ENCODE measurements around the gene CTNNA1. TPM values are rescaled to one million over a fixed set of nuclear protein-coding genes. Genes with fewer than 3 reads are reported as not detected.

The CTNNA1 gene
- total and polyA plus RNA-seq, 2 donors (not counting 3 experiments of a cell fraction or from before 2014, with no cell fraction given): 156 to 394 TPM

DNA sequence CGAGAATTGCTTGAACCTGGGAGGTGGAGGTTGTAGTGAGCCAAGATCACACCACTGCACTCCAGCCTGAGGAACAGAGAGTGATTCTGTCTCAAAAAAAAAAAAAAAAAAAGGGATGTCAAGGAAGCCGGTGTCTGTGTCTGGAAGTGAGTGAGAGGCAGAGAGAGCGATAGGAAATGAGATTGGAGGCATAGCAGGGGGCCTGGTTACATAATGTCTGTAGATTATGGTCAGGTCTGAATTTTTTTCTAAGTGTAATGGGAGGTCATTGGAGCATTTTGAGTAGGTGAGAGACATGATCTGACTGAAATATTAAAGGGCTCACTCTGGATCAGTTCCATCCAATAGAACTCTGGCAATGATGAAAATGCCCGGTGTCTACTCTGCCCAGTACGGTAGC is 40.4 kb upstream of the CTNNA1 start:
- FAIRE-seq: no peak
- TF ChIP-seq GATA2 (IDR thresholded peaks at IDR 0.05; ENCODE audit: insufficient read depth, insufficient read length, low read depth, low read length) (no peak), EZH2 (IDR thresholded peaks at IDR 0.05; ENCODE audit: borderline replicate concordance, low read depth, low read length, severe bottlenecking) (no peak), POLR2AphosphoS5 (IDR thresholded peaks at IDR 0.05; ENCODE audit: insufficient read depth, low read depth, low read length) (no peak), JUN (IDR thresholded peaks at IDR 0.05; ENCODE audit: borderline replicate concordance, insufficient read depth, insufficient read length, low read depth) (no peak), POLR2A (IDR thresholded peaks at IDR 0.05; ENCODE audit: low read depth, low read length) (no peak)
- TF ChIP-seq, protein P1, sequence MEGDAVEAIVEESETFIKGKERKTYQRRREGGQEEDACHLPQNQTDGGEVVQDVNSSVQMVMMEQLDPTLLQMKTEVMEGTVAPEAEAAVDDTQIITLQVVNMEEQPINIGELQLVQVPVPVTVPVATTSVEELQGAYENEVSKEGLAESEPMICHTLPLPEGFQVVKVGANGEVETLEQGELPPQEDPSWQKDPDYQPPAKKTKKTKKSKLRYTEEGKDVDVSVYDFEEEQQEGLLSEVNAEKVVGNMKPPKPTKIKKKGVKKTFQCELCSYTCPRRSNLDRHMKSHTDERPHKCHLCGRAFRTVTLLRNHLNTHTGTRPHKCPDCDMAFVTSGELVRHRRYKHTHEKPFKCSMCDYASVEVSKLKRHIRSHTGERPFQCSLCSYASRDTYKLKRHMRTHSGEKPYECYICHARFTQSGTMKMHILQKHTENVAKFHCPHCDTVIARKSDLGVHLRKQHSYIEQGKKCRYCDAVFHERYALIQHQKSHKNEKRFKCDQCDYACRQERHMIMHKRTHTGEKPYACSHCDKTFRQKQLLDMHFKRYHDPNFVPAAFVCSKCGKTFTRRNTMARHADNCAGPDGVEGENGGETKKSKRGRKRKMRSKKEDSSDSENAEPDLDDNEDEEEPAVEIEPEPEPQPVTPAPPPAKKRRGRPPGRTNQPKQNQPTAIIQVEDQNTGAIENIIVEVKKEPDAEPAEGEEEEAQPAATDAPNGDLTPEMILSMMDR (IDR thresholded peaks at IDR 0.05; ENCODE audit: extremely low read depth in 1 of 2, insufficient read depth in 1 of 2, low read depth in 1 of 2, low read length in 2 of 2): no peak
- Histone ChIP-seq H3K9me1 (replicated peaks; ENCODE audit: control insufficient read depth, extremely low read depth, insufficient read depth, low read length) (no peaks in the 10 kb centered on the region), H4K20me1 (replicated peaks; ENCODE audit: control insufficient read depth, extremely low read depth, insufficient read depth, low read length) (no peaks in the 10 kb centered on the region), H3K79me2 (ENCODE audit: control insufficient read depth, insufficient read depth, low read length) (no peaks in the 10 kb centered on the region), H3K9ac (replicated peaks; ENCODE audit: extremely low read depth, insufficient read depth, low read length) (no peak overlapping the region), H3K36me3 (ENCODE audit: control insufficient read depth in 2 of 2, extremely low read depth in 1 of 2, insufficient read depth in 2 of 2, low read length in 2 of 2) (no peaks in the 10 kb centered on the region), H3K4me3 (replicated peaks in 1 of 3; ENCODE audit: insufficient read depth in 1 of 3, low read depth in 1 of 3, low read length in 3 of 3) (no peak overlapping the region), H2AFZ (ENCODE audit: low read depth, low read length) (no peak overlapping the region), H3K4me2 (ENCODE audit: insufficient read depth, low read length) (no peak overlapping the region), H3K9me3 (replicated peaks; ENCODE audit: control insufficient read depth, insufficient read depth, low read length) (no peaks in the 10 kb centered on the region), H3K27me3 (ENCODE audit: control insufficient read depth in 2 of 2, insufficient read depth in 2 of 2, low read length in 2 of 2) (no peaks in the 10 kb centered on the region), H3K4me1 (ENCODE audit: control insufficient read depth, extremely low read depth, insufficient read depth, low read length) (no peaks in the 10 kb centered on the region), H3K27ac (ENCODE audit: insufficient read depth, low read depth, low read length) (no peak overlapping the region)
- CTCF ChIA-PET: interaction anchor here (0.7 to 1.3 kb wide), 2 partner anchors 13 to 21 kb away, joined by 3 to 4 read pairs; no protein-coding TSS in a partner anchor
- POLR2A ChIA-PET: no interaction called here
- dilution Hi-C loops (cut with MboI; ENCODE audit: extremely low pct_ligation_motif_present, low sequenced_read_pairs): no loop called here
- BruUV-seq (replicated peaks): no TSS peak
- intact Hi-C loops (cut with micrococcal nuclease): no loop called here
- no peak for DNase-seq (ENCODE audit: low read depth, low spot score)

DNA sequence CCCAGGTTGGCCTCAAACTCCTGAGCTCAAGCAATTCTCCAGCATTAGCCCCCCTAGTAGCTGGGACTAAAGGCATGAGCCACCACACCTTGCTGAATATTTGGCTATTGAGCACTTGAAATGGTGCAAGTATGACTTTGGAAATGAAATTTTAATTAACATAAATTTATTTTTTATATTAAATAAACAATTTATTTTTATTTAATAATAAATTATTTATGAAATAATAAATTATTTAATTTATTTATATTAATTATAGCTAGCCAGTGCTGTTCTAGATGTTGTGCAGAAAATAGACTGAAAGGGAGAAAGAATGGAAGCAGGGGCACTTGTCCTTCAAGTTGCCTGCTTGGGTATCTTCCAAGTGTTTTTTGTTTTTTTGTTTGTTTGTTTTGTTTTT is 40.0 kb upstream of the CTNNA1 start:
- DNase-seq (ENCODE audit: low read depth, low spot score) (no peak), FAIRE-seq (no peak)
- no peak overlapping the region for H2AFZ ChIP-seq (ENCODE audit: low read depth, low read length)
- ChIA-PET CTCF (interaction anchor here (0.7 kb wide), 1 partner anchor 19 kb away, joined by 3 read pairs; no protein-coding TSS in a partner anchor), POLR2A (no interaction called here)
- H3K9me1 ChIP-seq (replicated peaks; ENCODE audit: control insufficient read depth, extremely low read depth, insufficient read depth, low read length): no peaks in the 10 kb centered on the region
- no peaks in the 10 kb centered on the region for H3K4me1 ChIP-seq (ENCODE audit: control insufficient read depth, extremely low read depth, insufficient read depth, low read length)
- no peaks in the 10 kb centered on the region for H3K36me3 ChIP-seq (ENCODE audit: control insufficient read depth in 2 of 2, extremely low read depth in 1 of 2, insufficient read depth in 2 of 2, low read length in 2 of 2)
- BruUV-seq (replicated peaks): no TSS peak
- no peaks in the 10 kb centered on the region for H3K27me3 ChIP-seq (ENCODE audit: control insufficient read depth in 2 of 2, insufficient read depth in 2 of 2, low read length in 2 of 2)
- no peaks in the 10 kb centered on the region for H3K79me2 ChIP-seq (ENCODE audit: control insufficient read depth, insufficient read depth, low read length)
- H3K27ac ChIP-seq (ENCODE audit: insufficient read depth, low read depth, low read length): no peak overlapping the region
- dilution Hi-C loops (cut with MboI; ENCODE audit: extremely low pct_ligation_motif_present, low sequenced_read_pairs): no loop called here
- H3K4me2 ChIP-seq (ENCODE audit: insufficient read depth, low read length): no peak overlapping the region
- no peak for TF ChIP-seq GATA2 (IDR thresholded peaks at IDR 0.05; ENCODE audit: insufficient read depth, insufficient read length, low read depth, low read length)
- TF ChIP-seq, protein P2, sequence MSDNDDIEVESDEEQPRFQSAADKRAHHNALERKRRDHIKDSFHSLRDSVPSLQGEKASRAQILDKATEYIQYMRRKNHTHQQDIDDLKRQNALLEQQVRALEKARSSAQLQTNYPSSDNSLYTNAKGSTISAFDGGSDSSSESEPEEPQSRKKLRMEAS (IDR thresholded peaks at IDR 0.05; ENCODE audit: insufficient read depth, insufficient read length): no peak
- TF ChIP-seq POLR2A (IDR thresholded peaks at IDR 0.05; ENCODE audit: low read depth, low read length): no peak
- no peak for TF ChIP-seq MYC (IDR thresholded peaks at IDR 0.05; ENCODE audit: low read depth, low read length)
- TF ChIP-seq, protein P1 (IDR thresholded peaks at IDR 0.05; ENCODE audit: extremely low read depth in 1 of 2, insufficient read depth in 1 of 2, low read depth in 1 of 2, low read length in 2 of 2): no peak
- no peak for TF ChIP-seq FOS (IDR thresholded peaks at IDR 0.05; ENCODE audit: borderline replicate concordance, insufficient read depth, low read length)
- TF ChIP-seq JUN (IDR thresholded peaks at IDR 0.05; ENCODE audit: borderline replicate concordance, insufficient read depth, insufficient read length, low read depth): no peak
- TF ChIP-seq EZH2 (IDR thresholded peaks at IDR 0.05; ENCODE audit: borderline replicate concordance, low read depth, low read length, severe bottlenecking): no peak
- no peak for TF ChIP-seq POLR2AphosphoS5 (IDR thresholded peaks at IDR 0.05; ENCODE audit: insufficient read depth, low read depth, low read length)
- no peak overlapping the region for H3K9ac ChIP-seq (replicated peaks; ENCODE audit: extremely low read depth, insufficient read depth, low read length)
- H3K9me3 ChIP-seq (replicated peaks; ENCODE audit: control insufficient read depth, insufficient read depth, low read length): no peaks in the 10 kb centered on the region
- no peaks in the 10 kb centered on the region for H4K20me1 ChIP-seq (replicated peaks; ENCODE audit: control insufficient read depth, extremely low read depth, insufficient read depth, low read length)
- H3K4me3 ChIP-seq (replicated peaks in 1 of 3; ENCODE audit: insufficient read depth in 1 of 3, low read depth in 1 of 3, low read length in 3 of 3): no peak overlapping the region
- intact Hi-C loops (cut with micrococcal nuclease): no loop called here

Data from endothelial cell of umbilical vein (primary cell).